ENCODE data around the gene CTDP1.

CTDP1 gene

DNA sequence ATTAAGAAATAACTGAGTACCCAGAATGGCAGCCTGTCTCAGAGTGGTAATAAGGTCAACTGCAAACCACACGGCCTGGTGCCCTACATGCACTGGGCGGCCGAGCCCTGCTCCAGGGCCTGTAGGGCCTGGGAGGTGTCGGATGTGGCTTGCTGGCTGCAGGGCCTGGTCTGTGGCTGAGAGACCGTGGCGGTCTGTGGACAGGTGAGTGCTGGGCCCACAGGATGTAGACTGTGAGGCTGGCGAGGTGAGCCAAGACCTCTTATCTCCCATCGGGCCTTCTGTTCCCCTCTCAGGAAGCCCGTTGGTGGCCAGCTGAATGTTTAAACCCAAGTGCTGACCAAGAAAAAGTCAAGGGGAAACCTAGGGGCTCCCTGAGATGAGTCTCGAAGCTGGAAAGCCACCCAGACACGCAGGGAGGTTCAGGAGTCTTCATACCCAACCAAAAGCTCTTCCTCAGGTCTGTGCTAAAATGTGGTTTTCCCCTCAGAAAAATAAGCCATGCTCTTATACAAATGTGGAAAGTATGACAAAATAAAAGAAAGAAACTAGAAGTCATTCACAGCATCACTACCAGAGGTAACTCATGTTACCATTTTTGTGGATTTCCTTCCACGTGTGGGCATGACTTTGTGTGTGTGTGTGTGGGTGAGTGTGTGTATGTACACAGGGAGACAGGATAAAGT is 47.7 kb upstream of the CTDP1 start:
- H3K4me2 ChIP-seq (ENCODE audit: low read length, poor library complexity, severe bottlenecking) = no peak overlapping the region
- DNase-seq = no peak
- H4K91ac ChIP-seq (ENCODE audit: low read length) = no peak overlapping the region
- no peak overlapping the region for H3K14ac ChIP-seq (ENCODE audit: low read length in 2 of 2)
- WGBS = 88% methylated on average over 12 of the region's 12 CpGs
- no peak overlapping the region for H2BK12ac ChIP-seq (ENCODE audit: low read length in 2 of 2)
- no peak overlapping the region for H3K23ac ChIP-seq (ENCODE audit: low read length in 2 of 2)
- H4K8ac ChIP-seq (ENCODE audit: low read length) = no peak overlapping the region
- no peak overlapping the region for H2BK15ac ChIP-seq (ENCODE audit: low read depth, poor library complexity, severe bottlenecking)
- peaks cover 4% of the 10 kb centered on the region for H3K4me1 ChIP-seq (ENCODE audit: control insufficient read depth, insufficient read depth, low read depth, low read length)
- peak overlapping the region in 1 of 2 experiments; percentile 24 for H3K4me3 ChIP-seq (ENCODE audit: insufficient read depth in 1 of 2, low read depth in 1 of 2, low read length in 2 of 2)
- H3K9me3 ChIP-seq (ENCODE audit: control insufficient read depth, low read length) = no peaks in the 10 kb centered on the region
- no peak overlapping the region for H3K9ac ChIP-seq (ENCODE audit: low read length)
- H3K18ac ChIP-seq (ENCODE audit: low read depth in 1 of 2, low read length in 2 of 2) = no peak overlapping the region
- no peak overlapping the region for H2BK120ac ChIP-seq (ENCODE audit: low read depth, low read length)
- no peak overlapping the region for H3K27ac ChIP-seq (ENCODE audit: low read length, poor library complexity, severe bottlenecking)
- H3K27me3 ChIP-seq (ENCODE audit: control insufficient read depth in 1 of 2, insufficient read depth in 1 of 2, low read length in 2 of 2) = peaks cover 25 to 35% of the 10 kb centered on the region in 2 experiments
- no peaks in the 10 kb centered on the region for H3K79me1 ChIP-seq (replicated peaks; ENCODE audit: low read length, poor library complexity, severe bottlenecking)
- H3K36me3 ChIP-seq (ENCODE audit: control insufficient read depth in 1 of 2, insufficient read depth in 2 of 2, low read depth in 1 of 2, low read length in 2 of 2) = no peaks in the 10 kb centered on the region
- no peak overlapping the region for H2AFZ ChIP-seq (ENCODE audit: low read depth, low read length)
- no peak overlapping the region for H2AK5ac ChIP-seq (ENCODE audit: low read length, severe bottlenecking)
- no peak overlapping the region for H3K4ac ChIP-seq (ENCODE audit: low read depth in 1 of 2, low read length in 2 of 2)
- H2BK5ac ChIP-seq (ENCODE audit: low read depth, low read length, poor library complexity, severe bottlenecking) = no peak overlapping the region

DNA sequence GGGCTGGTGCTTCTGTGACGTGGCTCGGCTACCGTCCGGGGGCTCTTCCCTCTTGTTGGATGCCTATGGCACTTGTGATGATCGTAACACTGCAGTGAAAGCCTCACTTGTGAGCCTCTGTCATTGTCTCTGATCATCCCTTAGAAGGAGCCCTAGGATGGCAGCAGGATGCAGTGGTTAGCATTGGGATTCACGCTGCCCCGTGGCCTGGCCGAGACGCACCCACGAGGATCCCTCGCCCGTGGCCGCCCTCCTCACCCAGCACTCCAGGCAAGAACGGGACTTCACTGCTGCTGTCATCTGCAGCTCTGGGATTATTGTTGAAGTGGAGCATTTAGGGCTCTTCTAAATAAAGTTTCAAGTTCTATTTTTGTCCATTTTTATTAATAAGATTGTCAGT is 46.8 kb upstream of the CTDP1 start:
- no peak overlapping the region for H2BK5ac ChIP-seq (ENCODE audit: low read depth, low read length, poor library complexity, severe bottlenecking)
- no peak overlapping the region for H3K4ac ChIP-seq (ENCODE audit: low read depth in 1 of 2, low read length in 2 of 2)
- peaks cover 4% of the 10 kb centered on the region for H3K4me1 ChIP-seq (ENCODE audit: control insufficient read depth, insufficient read depth, low read depth, low read length)
- H3K14ac ChIP-seq (ENCODE audit: low read length in 2 of 2) = no peak overlapping the region
- no peak overlapping the region for H2AFZ ChIP-seq (ENCODE audit: low read depth, low read length)
- H2BK15ac ChIP-seq (ENCODE audit: low read depth, poor library complexity, severe bottlenecking) = no peak overlapping the region
- H2BK12ac ChIP-seq (ENCODE audit: low read length in 2 of 2) = no peak overlapping the region
- H3K9ac ChIP-seq (ENCODE audit: low read length) = no peak overlapping the region
- no peak overlapping the region for H3K18ac ChIP-seq (ENCODE audit: low read depth in 1 of 2, low read length in 2 of 2)
- no peaks in the 10 kb centered on the region for H3K9me3 ChIP-seq (ENCODE audit: control insufficient read depth, low read length)
- WGBS = 90% methylated on average over 10 of the region's 14 CpGs
- no peak overlapping the region for H3K4me3 ChIP-seq (ENCODE audit: insufficient read depth in 1 of 2, low read depth in 1 of 2, low read length in 2 of 2)
- peaks cover 16 to 35% of the 10 kb centered on the region in 2 experiments for H3K27me3 ChIP-seq (ENCODE audit: control insufficient read depth in 1 of 2, insufficient read depth in 1 of 2, low read length in 2 of 2)
- no peaks in the 10 kb centered on the region for H3K36me3 ChIP-seq (ENCODE audit: control insufficient read depth in 1 of 2, insufficient read depth in 2 of 2, low read depth in 1 of 2, low read length in 2 of 2)
- H4K91ac ChIP-seq (ENCODE audit: low read length) = no peak overlapping the region
- no peak overlapping the region for H2BK120ac ChIP-seq (ENCODE audit: low read depth, low read length)
- no peak overlapping the region for H4K8ac ChIP-seq (ENCODE audit: low read length)
- H2AK5ac ChIP-seq (ENCODE audit: low read length, severe bottlenecking) = no peak overlapping the region
- H3K4me2 ChIP-seq (ENCODE audit: low read length, poor library complexity, severe bottlenecking) = no peak overlapping the region
- H3K23ac ChIP-seq (ENCODE audit: low read length in 2 of 2) = no peak overlapping the region
- DNase-seq = no peak
- no peaks in the 10 kb centered on the region for H3K79me1 ChIP-seq (replicated peaks; ENCODE audit: low read length, poor library complexity, severe bottlenecking)
- no peak overlapping the region for H3K27ac ChIP-seq (ENCODE audit: low read length, poor library complexity, severe bottlenecking)

DNA sequence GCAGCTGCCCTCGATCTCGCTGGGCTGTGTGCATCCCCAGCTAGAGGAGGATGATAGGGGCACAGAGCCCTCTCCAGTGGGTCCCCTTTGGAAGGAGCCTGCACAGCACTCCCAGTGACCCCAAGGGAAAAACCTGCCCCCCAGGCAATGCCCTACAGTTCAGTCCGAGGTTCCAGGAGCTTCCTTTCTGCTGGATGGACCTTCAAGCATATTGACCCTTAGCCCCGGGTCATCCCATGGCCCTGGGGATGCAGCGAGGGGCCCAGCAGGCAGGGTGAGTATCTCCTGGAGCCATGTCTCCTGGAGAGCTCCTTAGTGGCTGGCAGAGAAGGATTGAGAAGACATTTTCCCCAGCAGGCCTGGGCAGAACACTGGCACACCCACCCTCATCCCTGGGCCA is 45.4 kb upstream of the CTDP1 start:
- no peaks in the 10 kb centered on the region for H3K79me1 ChIP-seq (replicated peaks; ENCODE audit: low read length, poor library complexity, severe bottlenecking)
- 96% methylated on average over 5 of the region's 5 CpGs for WGBS

DNA sequence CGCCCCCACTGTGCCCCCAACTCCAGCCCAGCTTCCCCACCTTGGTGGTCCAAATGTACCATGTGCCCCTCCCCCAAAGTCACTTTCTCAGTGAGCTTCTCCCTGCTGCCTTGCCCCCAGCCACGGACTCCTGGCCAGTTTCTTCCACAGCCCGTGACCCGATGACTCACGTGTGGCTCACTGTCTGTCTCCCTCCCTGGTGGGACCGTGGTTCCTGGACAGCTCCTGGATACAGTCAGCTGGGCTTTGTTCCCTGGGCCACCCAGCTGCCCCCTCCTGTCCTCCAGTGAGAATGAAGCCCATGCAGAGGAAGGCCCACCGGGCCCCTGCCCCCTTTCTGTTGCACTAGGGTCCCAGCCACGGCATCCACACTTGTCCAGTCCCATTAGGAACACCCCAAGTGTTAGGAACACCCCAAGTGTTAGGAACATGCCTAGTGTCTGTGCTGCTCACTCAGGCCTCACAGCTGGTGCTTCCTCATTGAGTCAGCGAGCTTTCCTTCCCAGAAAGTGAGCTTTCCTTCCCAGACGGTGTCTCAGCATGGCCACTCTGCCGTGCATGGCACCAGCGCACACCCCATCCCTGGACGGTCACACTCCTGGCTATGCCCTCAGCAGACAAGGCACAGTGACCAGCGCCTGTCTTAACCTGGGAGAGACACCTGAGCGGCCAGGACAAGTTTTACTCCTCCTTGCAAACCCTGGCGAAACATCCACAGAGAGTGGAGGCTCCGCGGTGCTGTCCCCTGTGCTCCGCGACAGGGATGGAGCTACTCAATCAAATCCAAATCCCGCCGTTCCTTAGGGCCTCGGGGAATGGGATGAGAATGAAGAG is 44.8 kb upstream of the CTDP1 start:
- no peak overlapping the region for H3K4ac ChIP-seq (ENCODE audit: low read depth in 1 of 2, low read length in 2 of 2)
- H3K23ac ChIP-seq (ENCODE audit: low read length in 2 of 2) = no peak overlapping the region
- no peak overlapping the region for H3K4me2 ChIP-seq (ENCODE audit: low read length, poor library complexity, severe bottlenecking)
- no peak for DNase-seq
- no peak overlapping the region for H3K27ac ChIP-seq (ENCODE audit: low read length, poor library complexity, severe bottlenecking)
- no peak overlapping the region for H4K91ac ChIP-seq (ENCODE audit: low read length)
- no peak overlapping the region for H2BK12ac ChIP-seq (ENCODE audit: low read length in 2 of 2)
- no peak overlapping the region for H3K14ac ChIP-seq (ENCODE audit: low read length in 2 of 2)
- H3K9me3 ChIP-seq (ENCODE audit: control insufficient read depth, low read length) = no peaks in the 10 kb centered on the region
- no peak overlapping the region for H2BK120ac ChIP-seq (ENCODE audit: low read depth, low read length)
- H3K79me1 ChIP-seq (replicated peaks; ENCODE audit: low read length, poor library complexity, severe bottlenecking) = no peaks in the 10 kb centered on the region
- no peak overlapping the region for H2BK5ac ChIP-seq (ENCODE audit: low read depth, low read length, poor library complexity, severe bottlenecking)
- no peak overlapping the region for H2AFZ ChIP-seq (ENCODE audit: low read depth, low read length)
- H2AK5ac ChIP-seq (ENCODE audit: low read length, severe bottlenecking) = no peak overlapping the region
- H3K4me1 ChIP-seq (ENCODE audit: control insufficient read depth, insufficient read depth, low read depth, low read length) = peaks cover 4% of the 10 kb centered on the region
- H3K18ac ChIP-seq (ENCODE audit: low read depth in 1 of 2, low read length in 2 of 2) = no peak overlapping the region
- H3K36me3 ChIP-seq (ENCODE audit: control insufficient read depth in 1 of 2, insufficient read depth in 2 of 2, low read depth in 1 of 2, low read length in 2 of 2) = no peaks in the 10 kb centered on the region
- no peak overlapping the region for H4K8ac ChIP-seq (ENCODE audit: low read length)
- no peak overlapping the region for H3K4me3 ChIP-seq (ENCODE audit: insufficient read depth in 1 of 2, low read depth in 1 of 2, low read length in 2 of 2)
- no peak overlapping the region for H3K9ac ChIP-seq (ENCODE audit: low read length)
- WGBS = 86% methylated on average over 23 of the region's 23 CpGs
- H2BK15ac ChIP-seq (ENCODE audit: low read depth, poor library complexity, severe bottlenecking) = no peak overlapping the region
- peaks cover 0 to 36% of the 10 kb centered on the region in 2 experiments for H3K27me3 ChIP-seq (ENCODE audit: control insufficient read depth in 1 of 2, insufficient read depth in 1 of 2, low read length in 2 of 2)

More for the DNA sequence above, 45.4 kb upstream of the CTDP1 start:
- H4K91ac ChIP-seq (ENCODE audit: low read length) = no peak overlapping the region
- H3K27me3 ChIP-seq (ENCODE audit: control insufficient read depth in 1 of 2, insufficient read depth in 1 of 2, low read length in 2 of 2) = peaks cover 2 to 36% of the 10 kb centered on the region in 2 experiments
- H3K4ac ChIP-seq (ENCODE audit: low read depth in 1 of 2, low read length in 2 of 2) = no peak overlapping the region
- no peaks in the 10 kb centered on the region for H3K36me3 ChIP-seq (ENCODE audit: control insufficient read depth in 1 of 2, insufficient read depth in 2 of 2, low read depth in 1 of 2, low read length in 2 of 2)
- peaks cover 4% of the 10 kb centered on the region for H3K4me1 ChIP-seq (ENCODE audit: control insufficient read depth, insufficient read depth, low read depth, low read length)
- H2BK15ac ChIP-seq (ENCODE audit: low read depth, poor library complexity, severe bottlenecking) = no peak overlapping the region
- H3K23ac ChIP-seq (ENCODE audit: low read length in 2 of 2) = no peak overlapping the region
- H2BK5ac ChIP-seq (ENCODE audit: low read depth, low read length, poor library complexity, severe bottlenecking) = no peak overlapping the region
- H3K9me3 ChIP-seq (ENCODE audit: control insufficient read depth, low read length) = no peaks in the 10 kb centered on the region
- no peak overlapping the region for H4K8ac ChIP-seq (ENCODE audit: low read length)
- no peak for DNase-seq
- no peak overlapping the region for H3K4me2 ChIP-seq (ENCODE audit: low read length, poor library complexity, severe bottlenecking)
- no peak overlapping the region for H3K27ac ChIP-seq (ENCODE audit: low read length, poor library complexity, severe bottlenecking)
- no peak overlapping the region for H3K4me3 ChIP-seq (ENCODE audit: insufficient read depth in 1 of 2, low read depth in 1 of 2, low read length in 2 of 2)
- no peak overlapping the region for H2AFZ ChIP-seq (ENCODE audit: low read depth, low read length)
- H2BK12ac ChIP-seq (ENCODE audit: low read length in 2 of 2) = no peak overlapping the region
- no peak overlapping the region for H2BK120ac ChIP-seq (ENCODE audit: low read depth, low read length)
- no peak overlapping the region for H3K14ac ChIP-seq (ENCODE audit: low read length in 2 of 2)
- no peak overlapping the region for H2AK5ac ChIP-seq (ENCODE audit: low read length, severe bottlenecking)
- H3K18ac ChIP-seq (ENCODE audit: low read depth in 1 of 2, low read length in 2 of 2) = no peak overlapping the region
- H3K9ac ChIP-seq (ENCODE audit: low read length) = no peak overlapping the region

Data from mesenchymal stem cell (in vitro differentiated cells and primary cell).